Brain pericyte (primary cell): ENCODE measurements around the gene CAMK2B.
"Not testable (repeated sequence)": the region's sequence is repeated elsewhere in the genome, so short reads cannot be mapped to it uniquely, and the experiment has no call there.

ENCODE experiments used
- DNase-seq: peaks from one replicate; pipeline ENCODE4 v3.0.0-alpha.2; 2012; ENCODE audit warnings: low read depth, low spot score

Gene CAMK2B

GRCh38 chr7:44191171-44191570, 134.2 kb downstream of the CAMK2B start:
- DNase-seq, result no peak

- no peak for DNase-seq
Measured at GRCh38 chr7:44189993-44190872, 135.2 kb downstream of the CAMK2B start.

GRCh38 chr7:44189286-44189992, 136.0 kb downstream of the CAMK2B start, which contains the start of gene GCK:
Gene GCK (minus strand): TSS chr7:44189439. CDS start chr7:44188953, 486 bp downstream.
- no peak for DNase-seq

- DNase-seq, result no peak
Measured at GRCh38 chr7:44188480-44189225, 136.7 kb downstream of the CAMK2B start.

- DNase-seq, result no peak
Measured at GRCh38 chr7:44187636-44188416, 137.6 kb downstream of the CAMK2B start.

GRCh38 chr7:44186736-44187135, 138.7 kb downstream of the CAMK2B start:
- no peak for DNase-seq

- DNase-seq, result no peak
Measured at GRCh38 chr7:44185729-44186128, 139.7 kb downstream of the CAMK2B start.

GRCh38 chr7:44184873-44185446, 140.4 kb downstream of the CAMK2B start:
- no peak for DNase-seq

GRCh38 chr7:44184206-44184872, 141.1 kb downstream of the CAMK2B start:
- DNase-seq, result peak; percentile 79

GRCh38 chr7:44183386-44183785, 142.0 kb downstream of the CAMK2B start:
- DNase-seq, result no peak

- DNase-seq, result no peak
Measured at GRCh38 chr7:44182827-44183226, 142.6 kb downstream of the CAMK2B start.

GRCh38 chr7:44180631-44181030, 144.8 kb downstream of the CAMK2B start:
- no peak for DNase-seq

- no peak for DNase-seq
Measured at GRCh38 chr7:44177570-44178131, 147.7 kb downstream of the CAMK2B start.

- no peak for DNase-seq
Measured at GRCh38 chr7:44176486-44176885, 148.9 kb downstream of the CAMK2B start.

- DNase-seq, result no peak
Measured at GRCh38 chr7:44175730-44176129, 149.7 kb downstream of the CAMK2B start.

- DNase-seq, result not testable (repeated sequence)
Measured at GRCh38 chr7:44174694-44174948, 150.8 kb downstream of the CAMK2B start.

- no peak for DNase-seq
Measured at GRCh38 chr7:44173911-44174693, 151.3 kb downstream of the CAMK2B start.

GRCh38 chr7:44172803-44173424, 152.5 kb downstream of the CAMK2B start:
- DNase-seq, result no peak

GRCh38 chr7:44172352-44172751, 153.0 kb downstream of the CAMK2B start:
- DNase-seq, result no peak
